ENCODE measurements around the gene UST. TPM values are rescaled to one million over a fixed set of nuclear protein-coding genes. Genes with fewer than 3 reads are reported as not detected.

UST gene
- total RNA-seq, 2 donors from 2014 or later = 4.3 to 5.3 TPM

GRCh38 chr6:149082320-149082719 is 335.5 kb downstream of the UST start:
- H3K4me3 ChIP-seq = no peak overlapping the region
- peak; percentile 56 to 83 for TF ChIP-seq CTCF (IDR thresholded peaks at IDR 0.05)
- no peaks in the 10 kb centered on the region for H3K27me3 ChIP-seq
- DNase-seq (ENCODE audit: low spot score) = peak; percentile 89
- H3K4me1 ChIP-seq = peaks cover 0 to 17% of the 10 kb centered on the region in 2 donors
- no peak overlapping the region for H3K27ac ChIP-seq
- no peaks in the 10 kb centered on the region for H3K36me3 ChIP-seq
- H3K9me3 ChIP-seq = no peaks in the 10 kb centered on the region

GRCh38 chr6:149084026-149084425 is 337.2 kb downstream of the UST start:
- Histone ChIP-seq H3K27me3 (no peaks in the 10 kb centered on the region), H3K36me3 (no peaks in the 10 kb centered on the region), H3K4me3 (no peak overlapping the region), H3K9me3 (no peaks in the 10 kb centered on the region), H3K4me1 (peaks cover 0 to 17% of the 10 kb centered on the region in 2 donors), H3K27ac (no peak overlapping the region)
- no peak for TF ChIP-seq CTCF (IDR thresholded peaks at IDR 0.05)
- DNase-seq (ENCODE audit: low spot score) = no peak

- H3K4me3 ChIP-seq = no peak overlapping the region
- peaks cover 0 to 8% of the 10 kb centered on the region in 2 donors for H3K4me1 ChIP-seq
- H3K9me3 ChIP-seq = no peaks in the 10 kb centered on the region
- no peak overlapping the region for H3K27ac ChIP-seq
- no peak for DNase-seq (ENCODE audit: low spot score)
- H3K36me3 ChIP-seq = no peaks in the 10 kb centered on the region
- TF ChIP-seq CTCF (IDR thresholded peaks at IDR 0.05) = no peak
- H3K27me3 ChIP-seq = no peaks in the 10 kb centered on the region
Measured at GRCh38 chr6:149084808-149085556, 338.2 kb downstream of the UST start.

- H3K27ac ChIP-seq = no peak overlapping the region
- H3K4me1 ChIP-seq = peaks cover 0 to 2% of the 10 kb centered on the region in 2 donors
- no peak for TF ChIP-seq CTCF (IDR thresholded peaks at IDR 0.05)
- no peaks in the 10 kb centered on the region for H3K36me3 ChIP-seq
- no peak overlapping the region for H3K4me3 ChIP-seq
- no peaks in the 10 kb centered on the region for H3K27me3 ChIP-seq
- DNase-seq (ENCODE audit: low spot score) = no peak
- no peaks in the 10 kb centered on the region for H3K9me3 ChIP-seq
Measured at GRCh38 chr6:149085557-149085938, 338.7 kb downstream of the UST start.

- H3K27ac ChIP-seq = no peak overlapping the region
- TF ChIP-seq CTCF (IDR thresholded peaks at IDR 0.05) = no peak
- H3K4me1 ChIP-seq = no peaks in the 10 kb centered on the region
- H3K27me3 ChIP-seq = no peaks in the 10 kb centered on the region
- DNase-seq (ENCODE audit: low spot score) = no peak
- H3K4me3 ChIP-seq = no peak overlapping the region
- no peaks in the 10 kb centered on the region for H3K9me3 ChIP-seq
- H3K36me3 ChIP-seq = no peaks in the 10 kb centered on the region
Measured at GRCh38 chr6:149086363-149086762, 339.5 kb downstream of the UST start.

GRCh38 chr6:149087898-149088297 is 341.1 kb downstream of the UST start:
- Histone ChIP-seq H3K27ac (no peak overlapping the region), H3K36me3 (no peaks in the 10 kb centered on the region), H3K4me3 (no peak overlapping the region), H3K4me1 (no peaks in the 10 kb centered on the region), H3K27me3 (no peaks in the 10 kb centered on the region), H3K9me3 (no peaks in the 10 kb centered on the region)
- TF ChIP-seq CTCF (IDR thresholded peaks at IDR 0.05) = no peak
- DNase-seq (ENCODE audit: low spot score) = no peak
